ENCODE measurements around the gene PKHD1.

GRCh38 chr6:51793393-51793792 is 294.0 kb downstream of the PKHD1 start:
- no peak for TF ChIP-seq CTCF (IDR thresholded peaks at IDR 0.05)
- no peak for TF ChIP-seq POLR2A (IDR thresholded peaks at IDR 0.05)
